HG03039 (cell line): ENCODE data around the gene PTS.
"Not testable (repeated sequence)": the region's sequence is repeated elsewhere in the genome, so short reads cannot be mapped to it uniquely, and the experiment has no call there.

Experiments
- ATAC-seq: cut with Tn5 transposase; IDR thresholded peaks from one replicate; pipeline ENCODE4 v1.9.1; 2021; ENCODE audit warnings: mild to moderate bottlenecking, moderate library complexity; ENCODE audit not compliant: unreplicated experiment

Gene PTS

DNA sequence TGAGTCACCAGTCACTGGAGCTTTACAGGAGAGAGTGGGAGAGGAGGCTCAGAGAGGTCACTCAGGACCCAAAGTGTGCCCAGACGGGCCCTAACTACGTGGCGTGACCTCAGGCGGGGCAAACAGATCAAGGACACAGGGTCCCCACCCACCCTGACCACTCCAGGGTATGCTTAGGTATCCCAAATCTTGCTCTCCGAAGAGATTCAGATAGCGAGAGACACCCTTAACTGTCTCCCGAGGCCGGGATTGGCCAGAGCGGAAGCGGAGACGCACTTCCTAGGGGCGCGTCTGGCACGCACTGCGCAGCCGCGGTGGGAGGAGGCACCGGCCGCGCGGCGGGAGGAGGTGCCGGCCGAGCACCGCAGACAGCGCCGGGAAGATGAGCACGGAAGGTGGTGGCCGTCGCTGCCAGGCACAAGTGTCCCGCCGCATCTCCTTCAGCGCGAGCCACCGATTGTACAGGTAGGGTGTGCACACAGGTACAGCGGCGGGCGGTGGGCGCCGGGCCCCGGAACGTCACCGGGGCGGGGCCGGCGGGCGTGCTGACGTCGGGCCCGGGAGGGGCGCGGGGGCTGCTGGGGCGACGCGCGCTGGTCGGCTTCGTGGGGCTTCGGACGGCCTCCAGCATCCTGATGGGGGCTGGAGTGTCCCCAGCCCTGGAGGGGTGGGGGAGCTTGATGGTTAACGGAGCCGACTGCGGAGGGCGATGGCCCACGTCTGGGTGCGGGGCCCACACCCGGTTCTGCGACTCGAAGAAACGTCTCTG lies at the start of gene PTS:
Gene PTS, plus strand, starts transcription at position 367 of the 769 bp plus-strand sequence. Its CDS starts 16 bp downstream, at position 383.
- ATAC-seq = peak; percentile 95

DNA sequence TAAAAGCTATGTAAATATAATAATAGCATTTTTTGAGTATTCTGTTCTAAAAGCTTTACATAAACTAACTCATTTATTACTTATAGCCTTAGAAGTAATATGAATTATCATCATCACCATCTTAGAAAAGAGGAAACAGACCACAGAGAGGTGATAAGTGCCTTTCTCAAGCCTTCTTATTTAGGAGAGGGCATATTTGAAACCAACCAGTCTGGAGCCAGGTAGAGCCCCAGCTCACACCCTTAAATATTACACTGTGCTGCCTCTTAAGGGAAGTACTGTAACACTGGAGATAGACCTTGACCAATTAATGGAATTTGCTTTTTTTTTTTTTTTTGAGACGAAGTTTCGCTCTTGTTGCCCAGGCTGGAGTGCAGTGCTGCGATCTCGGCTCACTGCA lies 48.6 kb upstream of the PTS start:
- no peak for ATAC-seq

DNA sequence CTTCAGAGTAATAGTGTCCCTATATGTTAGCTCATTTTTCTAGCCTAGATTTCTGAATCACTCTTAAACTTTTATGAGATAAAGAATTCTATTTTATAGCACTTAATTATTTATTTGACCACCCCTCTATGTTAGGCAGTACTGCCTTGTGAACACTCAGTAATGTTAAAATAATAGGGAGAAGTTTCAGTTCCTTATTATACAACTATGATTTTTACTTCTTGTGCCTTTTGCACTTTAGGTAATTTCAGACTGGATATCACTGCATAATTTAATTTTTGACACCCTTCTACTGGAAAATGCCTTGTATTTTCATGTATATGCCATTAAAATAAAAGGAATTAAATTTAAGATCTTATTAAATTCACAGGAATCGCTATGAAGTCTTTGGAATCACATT lies 47.8 kb upstream of the PTS start:
- ATAC-seq = no peak

DNA sequence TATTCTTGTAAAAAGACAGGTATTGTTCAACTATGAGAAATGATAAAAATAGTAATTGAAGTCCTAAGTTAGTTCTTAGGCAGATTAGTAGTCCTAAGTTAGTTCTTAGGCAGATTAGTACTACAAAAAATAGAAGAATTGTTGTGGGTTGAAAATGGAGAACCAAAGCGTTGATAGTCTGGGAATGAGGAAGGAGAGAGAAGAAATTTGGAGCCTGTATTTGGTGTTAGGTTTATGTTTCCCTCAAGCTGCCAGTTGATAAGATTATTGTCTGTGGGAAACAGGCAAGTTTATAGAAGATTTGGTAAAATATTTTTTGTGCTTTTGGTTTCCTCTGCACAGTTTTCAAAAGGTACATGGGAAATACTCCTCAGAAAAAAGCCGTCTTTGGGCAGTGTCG lies 47.3 kb upstream of the PTS start:
- no peak for ATAC-seq

DNA sequence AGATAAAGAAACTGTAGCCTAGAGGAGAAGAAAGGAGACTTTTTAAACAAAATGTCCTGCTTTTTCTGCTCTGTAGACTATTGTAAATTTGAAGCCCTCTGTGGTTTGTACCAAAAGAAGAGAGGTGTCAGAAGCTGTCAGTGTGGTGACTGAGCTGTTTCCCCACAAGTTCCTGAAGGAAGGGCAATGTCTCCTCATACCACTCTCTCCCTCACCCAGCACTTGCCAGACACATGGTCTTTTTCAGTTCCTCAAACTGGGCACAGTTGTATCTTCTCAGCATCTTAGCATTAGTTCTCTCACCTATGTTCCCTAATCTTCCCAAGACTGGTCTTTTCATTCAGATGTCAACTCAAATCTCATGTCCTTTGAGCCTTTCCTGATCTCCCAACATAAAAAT lies 46.6 kb upstream of the PTS start:
- ATAC-seq = no peak

DNA sequence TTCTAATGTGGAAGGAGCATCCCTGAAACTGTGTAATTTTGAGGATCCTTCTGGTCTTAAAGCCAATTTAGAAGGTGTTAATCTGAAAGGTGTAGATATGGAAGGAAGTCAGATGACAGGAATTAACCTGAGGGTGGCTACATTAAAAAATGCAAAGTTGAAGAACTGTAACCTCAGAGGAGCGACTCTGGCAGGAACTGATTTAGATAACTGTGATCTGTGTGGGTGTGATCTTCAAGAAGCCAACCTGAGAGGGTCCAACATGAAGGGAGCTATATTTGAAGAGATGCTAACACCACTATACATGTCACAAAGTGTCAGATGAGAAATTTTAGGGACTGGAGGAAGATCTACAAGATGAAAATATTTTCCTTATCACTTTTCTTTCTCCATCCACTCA lies 43.4 kb upstream of the PTS start:
- no peak for ATAC-seq

DNA sequence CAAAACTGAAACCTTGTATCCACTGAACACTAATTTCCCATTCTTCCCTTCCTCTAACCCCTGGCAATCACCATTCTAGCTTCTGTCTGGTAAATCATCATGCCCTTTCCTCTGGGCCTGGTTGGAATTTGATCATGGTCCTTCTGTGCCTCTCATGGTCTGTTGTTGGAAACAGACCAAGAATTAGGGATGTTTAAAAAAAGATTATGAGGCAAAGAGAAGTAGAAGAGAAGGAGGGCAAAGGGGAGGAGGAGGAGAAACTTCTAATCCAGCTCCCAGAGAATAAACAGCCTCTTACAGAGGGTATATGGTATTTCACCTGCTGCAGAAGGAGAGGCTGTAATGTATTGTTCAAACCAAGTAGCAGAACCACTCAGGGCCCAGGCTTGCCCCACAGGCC lies 40.3 kb upstream of the PTS start:
- no peak for ATAC-seq

DNA sequence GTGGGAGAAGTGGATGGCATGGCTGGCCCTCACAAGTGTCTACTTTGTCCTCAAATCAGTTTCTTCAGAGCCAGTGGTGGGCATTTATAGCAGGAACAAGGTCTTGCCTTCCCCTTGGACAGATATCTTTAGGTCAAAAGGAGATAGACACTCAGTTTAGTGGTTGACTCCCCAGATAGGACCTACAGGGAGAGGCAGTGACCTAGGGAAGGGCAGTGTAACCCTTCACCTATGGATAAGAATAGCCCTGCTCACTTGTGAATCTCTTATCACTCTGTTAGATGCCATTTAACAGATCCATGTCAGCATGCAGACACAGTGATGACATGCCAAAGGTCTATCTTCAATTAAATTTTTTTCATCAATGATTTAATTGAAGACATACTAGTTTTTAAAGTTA lies 39.9 kb upstream of the PTS start:
- ATAC-seq = no peak

DNA sequence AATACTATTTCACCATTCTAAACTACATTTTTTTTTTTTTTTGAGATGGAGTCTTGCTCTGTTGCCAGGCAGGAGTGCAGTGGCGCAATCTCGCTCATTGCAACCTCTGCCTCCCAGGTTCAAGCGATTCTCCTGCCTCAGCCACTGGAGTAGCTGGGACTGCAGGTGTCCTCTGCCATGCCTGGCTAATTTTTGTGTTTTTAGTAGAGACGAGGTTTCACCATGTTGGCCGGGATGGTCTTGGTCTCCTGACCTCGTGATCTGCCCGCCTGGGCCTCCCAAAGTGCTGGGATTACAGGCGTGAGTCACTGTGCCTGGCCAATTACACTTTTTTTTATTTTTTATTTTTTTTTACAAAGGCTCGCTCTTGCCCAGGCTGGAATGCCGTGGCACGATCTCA lies 31.1 kb upstream of the PTS start:
- not testable (repeated sequence) for ATAC-seq

DNA sequence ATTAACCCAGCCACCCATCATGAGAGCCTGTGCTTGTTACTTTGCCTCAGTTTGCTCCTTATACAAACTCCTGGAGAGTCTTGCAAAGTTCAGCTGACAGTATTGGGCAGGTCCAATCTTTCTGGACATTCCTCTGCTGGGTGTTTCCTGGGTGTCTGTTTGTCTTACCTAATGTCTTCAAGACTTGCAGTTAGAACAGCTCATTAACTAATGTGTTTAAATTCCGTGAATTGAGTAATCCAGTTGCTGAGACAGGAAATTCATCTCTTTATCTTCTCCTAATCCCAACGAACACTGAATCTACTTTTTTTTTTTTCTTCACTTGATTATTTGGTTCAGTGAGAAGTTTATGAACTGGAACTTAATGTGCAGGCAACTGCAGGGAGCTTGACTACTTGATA lies 30.3 kb upstream of the PTS start:
- no peak for ATAC-seq

DNA sequence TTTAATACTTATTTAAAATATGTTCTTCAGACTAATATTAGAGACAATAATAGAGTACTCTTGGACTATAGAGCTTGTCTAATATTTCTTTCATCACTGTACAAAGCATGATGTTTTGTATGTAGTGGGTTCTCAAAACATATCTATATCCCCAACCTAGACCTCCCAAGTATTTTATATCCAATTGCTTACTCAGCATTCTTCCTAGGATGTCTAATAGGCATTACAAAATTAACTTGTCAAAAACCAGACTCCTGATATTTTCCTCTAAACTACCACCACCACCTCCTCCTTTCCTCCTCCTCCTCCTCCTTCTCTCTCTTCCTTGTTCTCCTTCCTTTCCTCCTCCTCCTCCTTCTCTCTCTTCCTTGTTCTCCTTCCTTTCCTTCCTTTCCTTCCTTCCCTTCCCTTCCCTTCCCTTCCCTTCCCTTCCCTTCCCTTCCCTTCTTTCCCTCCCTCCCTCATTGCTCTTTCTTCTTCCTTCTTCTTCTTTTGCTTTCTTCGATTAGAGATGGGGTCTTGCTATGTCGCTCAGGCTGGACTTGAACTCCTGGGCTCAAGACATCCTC lies 29.6 kb upstream of the PTS start:
- no peak for ATAC-seq

DNA sequence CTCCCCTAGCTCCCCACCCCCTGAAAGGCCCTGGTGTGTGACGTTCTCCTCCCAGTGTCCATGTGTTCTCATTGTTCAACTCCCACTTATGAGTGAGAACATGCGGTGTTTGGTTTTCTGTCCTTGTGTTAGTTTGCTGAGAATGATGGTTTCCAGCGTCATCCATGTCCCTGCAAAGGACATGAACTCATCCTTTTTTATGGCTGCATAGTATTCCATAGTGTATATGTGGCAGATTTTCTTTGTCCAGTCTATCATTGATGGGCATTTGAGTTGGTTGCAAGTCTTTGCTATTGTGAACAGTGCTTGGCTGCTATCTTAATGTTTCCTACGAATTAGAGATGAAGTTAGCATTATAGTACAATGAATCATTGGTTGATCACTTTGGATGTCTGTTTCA lies 27.1 kb upstream of the PTS start:
- not testable (repeated sequence) for ATAC-seq

DNA sequence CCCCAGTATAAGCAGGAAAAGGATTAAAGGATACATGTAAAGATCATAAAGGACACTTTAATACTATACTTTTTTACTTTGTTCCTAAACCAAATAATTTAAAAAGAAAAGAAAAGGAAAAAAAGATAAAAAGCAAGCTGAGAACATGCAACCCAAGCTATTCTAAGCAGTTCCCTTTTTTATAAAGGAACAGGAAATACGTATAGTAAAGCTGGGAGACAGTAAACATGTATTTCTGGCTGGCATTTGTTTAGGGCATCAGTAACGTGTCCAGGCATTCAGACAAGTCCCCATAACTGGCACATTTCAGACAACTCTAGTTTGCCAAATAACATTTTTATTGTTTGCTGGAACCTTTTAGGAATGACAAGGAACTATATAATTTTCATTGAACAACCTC lies 26.0 kb upstream of the PTS start:
- no peak for ATAC-seq

DNA sequence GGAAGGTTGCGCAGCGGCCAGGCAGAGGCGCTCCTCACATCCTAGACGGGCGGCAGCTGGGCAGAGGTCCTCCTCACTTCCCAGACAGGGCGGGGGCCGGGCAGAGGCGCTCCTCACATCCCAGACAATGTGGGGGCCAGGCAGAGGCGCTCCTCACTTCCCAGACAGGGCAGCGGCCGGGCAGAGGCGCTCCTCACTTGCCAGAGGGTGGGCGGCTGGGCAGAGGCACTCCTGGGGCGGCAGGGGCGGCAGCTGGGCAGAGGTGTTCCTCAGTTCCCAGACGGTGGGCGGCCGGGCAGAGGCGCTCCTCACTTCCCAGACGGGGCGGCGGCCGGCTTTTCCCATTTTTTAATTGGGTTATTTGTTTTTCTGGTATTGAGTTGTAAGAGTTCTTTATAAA lies 20.2 kb upstream of the PTS start:
- ATAC-seq = no peak

DNA sequence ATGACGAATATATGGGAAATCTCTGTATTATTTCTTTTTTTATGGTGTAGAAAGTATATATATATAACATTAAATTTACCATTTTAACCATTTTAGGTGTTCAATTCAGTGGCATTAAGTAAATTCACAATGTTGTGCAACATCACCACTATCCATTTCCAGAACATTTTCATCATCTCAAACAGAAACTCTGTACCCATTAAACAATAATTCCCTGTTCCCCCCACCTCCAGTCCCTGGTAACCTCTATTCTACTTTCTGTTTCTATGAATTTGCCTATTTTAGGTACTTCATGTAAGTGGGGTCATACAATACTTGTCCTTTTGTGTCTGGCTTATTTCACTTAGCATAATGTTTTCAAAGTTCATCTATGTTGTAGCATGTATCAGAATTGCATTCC lies 15.3 kb upstream of the PTS start:
- no peak for ATAC-seq

DNA sequence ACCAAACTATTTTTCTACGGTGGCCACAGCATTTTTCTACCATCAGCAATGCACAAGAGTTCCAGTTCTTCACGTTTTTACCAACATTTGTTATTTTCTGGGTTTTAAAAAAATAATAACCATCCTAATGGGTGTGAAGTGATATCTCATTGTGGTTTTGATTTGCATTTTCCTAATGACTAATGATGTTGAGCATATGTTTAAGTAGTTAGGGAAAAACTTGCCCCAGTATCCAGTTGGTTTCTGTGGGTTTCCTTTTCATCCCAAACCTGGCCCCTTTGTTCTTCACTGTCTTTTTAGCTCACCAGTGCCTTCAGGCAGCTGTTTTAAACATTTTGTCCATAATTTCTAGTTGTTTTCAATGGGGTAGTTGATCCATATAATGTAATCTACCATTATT lies 14.7 kb upstream of the PTS start:
- no peak for ATAC-seq

DNA sequence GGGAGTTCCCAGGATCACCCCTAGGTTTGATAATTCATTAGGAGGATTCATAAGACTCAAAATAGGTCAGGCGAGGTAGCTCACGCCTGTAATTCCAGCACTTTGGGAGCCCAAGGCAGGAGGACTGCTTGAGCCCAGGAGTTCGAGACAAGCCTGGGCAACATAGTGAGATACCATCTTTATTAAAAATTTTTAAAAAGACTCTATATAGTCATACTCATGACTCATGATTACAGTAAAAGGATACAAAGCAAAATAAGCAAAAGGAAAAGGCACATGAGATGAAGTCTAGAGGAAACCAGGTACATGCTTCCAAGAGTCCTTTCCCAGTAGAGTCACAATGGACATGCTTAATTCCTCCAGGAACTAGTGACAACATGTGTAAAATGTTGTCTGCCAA lies 13.9 kb upstream of the PTS start:
- no peak for ATAC-seq

DNA sequence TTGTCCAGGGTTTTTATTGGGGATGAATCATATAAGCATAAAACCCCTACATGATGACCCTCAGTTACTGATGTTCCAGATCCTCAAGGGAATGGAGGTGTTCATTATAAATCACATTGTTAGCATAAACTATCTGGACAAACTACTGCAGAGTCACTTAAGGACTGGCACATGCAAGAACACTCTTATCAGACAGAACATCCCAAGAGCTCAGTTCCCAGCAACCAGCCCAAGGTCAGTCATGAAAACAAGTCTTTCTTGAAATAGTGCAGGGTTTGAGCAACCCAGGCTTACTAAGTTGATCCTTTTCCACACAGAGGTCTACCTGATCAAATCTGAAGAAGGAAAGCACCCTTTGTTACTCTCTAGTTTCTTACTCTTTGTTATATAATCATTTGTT lies 13.5 kb upstream of the PTS start:
- ATAC-seq = no peak

DNA sequence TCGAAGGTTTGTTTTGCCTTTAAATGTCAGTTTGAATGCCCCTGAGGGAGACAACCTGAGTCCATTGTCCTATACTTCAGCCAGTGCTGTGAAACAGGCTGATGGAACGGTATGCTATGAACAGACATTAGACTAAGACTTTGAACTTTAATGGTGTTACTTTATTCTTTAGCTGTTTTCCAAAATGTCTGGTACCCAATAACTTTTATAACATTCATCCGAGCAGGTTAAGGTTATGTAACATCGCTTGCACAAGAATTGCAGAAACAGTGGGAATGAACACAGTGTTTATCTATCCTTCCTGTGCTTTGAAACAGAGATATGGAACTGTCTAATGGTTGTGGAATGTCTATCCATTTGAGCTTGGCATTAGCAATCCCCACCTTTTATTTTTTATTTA lies 12.5 kb upstream of the PTS start:
- no peak for ATAC-seq

DNA sequence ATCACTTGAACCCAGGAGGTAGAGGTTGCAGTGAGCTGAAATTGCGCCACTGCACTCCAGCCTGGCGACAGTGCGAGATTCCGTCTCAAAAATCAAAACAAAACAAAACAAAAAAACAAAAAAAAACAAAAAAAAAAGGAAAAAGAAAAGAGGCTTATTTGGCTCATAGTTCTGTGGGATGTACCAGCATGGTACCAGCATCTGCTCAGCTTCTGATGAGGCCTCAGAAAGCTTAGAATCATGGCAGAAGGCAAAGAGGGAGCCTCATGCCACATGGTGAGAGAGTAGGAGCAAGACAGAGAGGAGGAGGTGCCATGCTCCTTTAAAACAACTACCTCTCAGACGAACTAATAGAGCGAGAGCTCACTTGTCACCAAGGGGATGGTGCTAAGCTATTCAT lies 10.6 kb upstream of the PTS start:
- ATAC-seq = no peak

DNA sequence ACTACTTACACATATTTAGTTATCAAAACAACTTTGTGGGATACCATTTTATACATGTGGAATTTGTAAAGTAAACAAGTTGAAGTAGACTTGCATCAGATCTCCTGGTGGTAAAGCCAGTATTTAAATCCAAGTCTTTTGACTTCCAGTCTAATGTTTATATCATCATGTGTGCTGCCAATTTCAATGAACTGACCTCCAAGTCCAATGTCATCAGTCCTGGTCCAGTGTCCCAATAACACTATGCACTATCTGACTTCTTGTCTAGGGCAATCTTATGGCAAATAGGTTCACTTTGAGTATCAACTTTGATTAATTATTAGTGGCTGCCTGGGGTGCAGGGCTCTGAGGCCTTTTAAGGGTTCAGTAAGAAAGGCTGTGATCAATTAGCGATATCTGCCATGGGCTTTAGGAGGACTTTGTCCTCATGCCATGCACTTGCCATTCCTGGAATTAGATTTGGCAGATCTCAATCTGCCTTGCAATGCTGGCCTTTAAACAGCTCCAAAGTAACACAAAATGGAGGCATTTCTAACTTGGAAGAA lies 9.6 kb upstream of the PTS start:
- no peak for ATAC-seq

DNA sequence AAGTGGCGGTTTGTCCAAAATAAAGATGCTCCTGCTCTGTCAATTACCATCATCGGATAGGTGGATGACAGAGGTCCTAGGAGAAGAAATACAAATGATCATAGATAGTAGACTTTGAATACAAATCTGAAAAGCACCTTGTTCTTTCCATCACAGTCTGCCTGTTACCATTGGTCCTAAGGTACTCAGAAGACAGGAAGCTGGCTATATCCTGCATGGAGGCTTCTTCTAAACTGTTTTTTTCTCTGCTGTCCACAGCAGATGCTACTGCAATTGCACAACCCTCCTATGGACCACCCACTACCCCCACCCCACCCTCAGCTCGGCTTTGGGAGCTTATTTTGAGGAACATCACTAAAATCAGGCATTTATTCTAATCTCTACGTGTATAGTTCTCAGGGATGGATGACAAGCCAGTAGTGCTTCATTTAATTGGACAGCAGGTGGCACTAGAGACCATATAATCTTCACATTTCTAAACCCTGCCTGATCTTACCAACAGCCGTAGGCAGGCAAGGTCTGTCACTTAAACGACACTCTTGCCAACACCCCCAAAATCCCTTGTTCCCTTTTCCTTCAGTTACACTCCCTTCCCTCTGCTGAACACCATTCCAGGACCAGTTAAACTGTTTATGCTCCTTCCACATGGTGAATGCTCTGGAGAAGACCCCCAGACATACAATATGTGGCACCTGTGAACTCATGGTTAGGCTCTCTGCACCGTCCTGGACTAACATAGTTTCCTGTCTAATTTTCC lies 6.6 kb upstream of the PTS start:
- peak; percentile 86 for ATAC-seq
